HG03097 (cell line): Measurements from ENCODE around the gene DOCK9.

Experiments used
- ATAC-seq: cut with Tn5 transposase; IDR thresholded peaks from one replicate; pipeline ENCODE4 v1.9.1; 2021; ENCODE audit not compliant: unreplicated experiment, low FRiP score

DOCK9 gene

GRCh38 chr13:98997738-98998641 is 20.1 kb upstream of the DOCK9 start:
- no peak for ATAC-seq

GRCh38 chr13:98997011-98997730 is 19.3 kb upstream of the DOCK9 start:
- no peak for ATAC-seq

GRCh38 chr13:98996046-98996445 is 18.2 kb upstream of the DOCK9 start:
- ATAC-seq = no peak

GRCh38 chr13:98994896-98995295 is 17.0 kb upstream of the DOCK9 start:
- ATAC-seq = no peak

- ATAC-seq = no peak
Observed at GRCh38 chr13:98994080-98994479, 16.2 kb upstream of the DOCK9 start.

- ATAC-seq = no peak
Observed at GRCh38 chr13:98992355-98992754, 14.5 kb upstream of the DOCK9 start.

GRCh38 chr13:98990701-98991100 is 12.8 kb upstream of the DOCK9 start:
- ATAC-seq = no peak

GRCh38 chr13:98989469-98990235 is 11.8 kb upstream of the DOCK9 start:
- ATAC-seq = no peak

- ATAC-seq = no peak
Observed at GRCh38 chr13:98988780-98989179, 10.9 kb upstream of the DOCK9 start.

- ATAC-seq = no peak
Observed at GRCh38 chr13:98988277-98988676, 10.4 kb upstream of the DOCK9 start.

GRCh38 chr13:98987275-98987674 is 9.4 kb upstream of the DOCK9 start:
- ATAC-seq = no peak

- no peak for ATAC-seq
Observed at GRCh38 chr13:98986226-98986846, 8.5 kb upstream of the DOCK9 start.

- no peak for ATAC-seq
Observed at GRCh38 chr13:98985591-98985990, 7.7 kb upstream of the DOCK9 start.

- no peak for ATAC-seq
Observed at GRCh38 chr13:98984983-98985382, 7.1 kb upstream of the DOCK9 start.

- ATAC-seq = no peak
Observed at GRCh38 chr13:98984118-98984517, 6.3 kb upstream of the DOCK9 start.

GRCh38 chr13:98983182-98983581 is 5.3 kb upstream of the DOCK9 start:
- no peak for ATAC-seq

GRCh38 chr13:98981369-98982080 is 3.7 kb upstream of the DOCK9 start:
- ATAC-seq = no peak

GRCh38 chr13:98979012-98979660 is 1.3 kb upstream of the DOCK9 start:
- ATAC-seq = no peak

GRCh38 chr13:98978280-98978679 is 416 bp upstream of the DOCK9 start:
- no peak for ATAC-seq

GRCh38 chr13:98976941-98977340 is 923 bp downstream of the DOCK9 start:
- ATAC-seq = no peak
